Activated CD4-positive, alpha-beta T cell treated with anti-CD3 and anti-CD28 coated beads, Interleukin-2, Interleukin-6, amounts not matched to agents 100 ng/mL and 50 ng/mL, durations not matched to agents 16 hours and 8 hours (primary cell): ENCODE data around the gene MRPL53.
"Not testable (repeated sequence)": the region's sequence is repeated elsewhere in the genome, so short reads cannot be mapped to it uniquely, and the experiment has no call there.

Experiments used
- DNase-seq: peaks from one replicate; pipeline ENCODE4 v3.0.0-alpha.2; 2020

MRPL53 gene

DNA sequence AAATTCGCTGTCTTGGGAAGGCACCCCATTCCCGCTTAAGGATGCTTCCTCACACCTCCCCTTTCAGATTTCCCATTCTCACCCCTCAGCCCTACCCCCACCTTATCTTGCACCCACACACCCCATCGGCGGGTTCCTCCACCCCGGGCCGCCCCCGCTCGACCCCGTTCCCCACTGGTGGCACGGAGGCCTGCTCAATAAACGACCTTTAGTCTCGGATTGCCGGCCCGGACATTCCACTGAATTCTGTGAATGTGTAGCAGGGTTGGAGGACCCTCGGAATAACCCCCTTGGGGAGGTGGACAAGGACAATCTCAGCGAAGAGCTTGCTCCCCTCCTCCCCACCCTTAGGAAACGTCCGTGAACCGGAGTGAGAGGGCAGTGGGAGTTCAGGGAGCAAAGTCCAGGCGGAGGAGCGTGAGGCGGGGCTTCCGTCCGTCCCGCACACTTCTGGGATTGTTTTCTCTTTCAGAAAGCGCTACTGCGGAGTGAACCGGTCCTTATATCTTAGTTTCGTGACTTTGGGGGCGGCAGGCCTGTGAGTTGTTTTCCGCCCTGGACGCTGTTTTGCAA, 29.8 kb upstream of the MRPL53 start:
- DNase-seq = no peak

DNA sequence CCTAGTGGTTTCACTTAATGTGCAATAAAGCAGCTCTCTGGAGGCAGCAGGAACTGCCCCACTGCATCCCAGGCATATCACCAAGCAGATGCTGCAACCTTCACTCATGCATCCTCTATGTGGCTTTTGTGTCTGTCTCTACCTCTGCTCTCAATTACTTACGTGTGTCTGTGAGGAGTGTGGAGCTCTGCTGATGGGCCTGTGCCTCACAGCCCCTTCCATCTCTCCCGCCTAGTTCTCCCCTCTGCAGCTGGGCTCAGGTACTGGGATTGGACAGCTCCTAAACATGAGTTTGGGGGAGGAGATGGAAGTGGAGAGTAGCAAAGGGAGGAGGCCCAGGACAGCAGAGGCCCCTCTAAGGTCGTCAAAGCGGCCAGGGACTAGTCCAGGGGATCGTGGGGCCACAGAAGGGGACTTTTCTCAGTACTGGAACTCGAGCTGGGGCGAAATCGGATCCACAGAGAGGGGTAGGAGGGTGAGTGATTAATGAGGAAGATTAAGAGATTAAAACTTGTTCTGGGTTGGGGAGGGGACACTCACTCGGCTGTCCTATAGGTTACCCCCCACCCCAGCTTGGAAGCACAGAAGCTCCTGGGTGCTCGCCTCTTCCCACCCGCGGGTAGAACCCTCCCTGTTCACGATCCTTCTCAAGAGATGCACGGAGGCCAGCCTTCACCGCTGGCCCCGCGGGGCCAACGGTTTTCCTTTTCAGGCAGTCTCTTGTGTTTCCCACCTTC, 29.0 kb upstream of the MRPL53 start:
- no peak for DNase-seq

DNA sequence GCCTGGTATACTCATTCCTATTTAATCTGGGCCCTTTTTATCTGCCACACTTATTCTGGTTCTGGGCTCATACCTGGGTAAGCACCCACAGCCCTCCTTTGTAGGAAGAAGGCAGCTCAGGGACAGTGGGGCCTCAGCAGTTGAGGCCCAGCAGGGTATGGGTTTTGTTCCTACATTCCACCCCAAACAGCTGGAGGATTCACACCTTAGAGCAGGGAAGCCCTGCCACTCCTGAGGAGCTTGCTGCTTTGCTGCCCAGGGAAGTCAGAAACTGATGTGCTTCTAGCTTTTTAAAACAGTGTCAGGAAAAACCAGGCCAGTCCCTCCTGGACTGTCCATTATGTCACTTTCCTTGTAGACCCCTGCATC, 28.1 kb upstream of the MRPL53 start:
- no peak for DNase-seq

DNA sequence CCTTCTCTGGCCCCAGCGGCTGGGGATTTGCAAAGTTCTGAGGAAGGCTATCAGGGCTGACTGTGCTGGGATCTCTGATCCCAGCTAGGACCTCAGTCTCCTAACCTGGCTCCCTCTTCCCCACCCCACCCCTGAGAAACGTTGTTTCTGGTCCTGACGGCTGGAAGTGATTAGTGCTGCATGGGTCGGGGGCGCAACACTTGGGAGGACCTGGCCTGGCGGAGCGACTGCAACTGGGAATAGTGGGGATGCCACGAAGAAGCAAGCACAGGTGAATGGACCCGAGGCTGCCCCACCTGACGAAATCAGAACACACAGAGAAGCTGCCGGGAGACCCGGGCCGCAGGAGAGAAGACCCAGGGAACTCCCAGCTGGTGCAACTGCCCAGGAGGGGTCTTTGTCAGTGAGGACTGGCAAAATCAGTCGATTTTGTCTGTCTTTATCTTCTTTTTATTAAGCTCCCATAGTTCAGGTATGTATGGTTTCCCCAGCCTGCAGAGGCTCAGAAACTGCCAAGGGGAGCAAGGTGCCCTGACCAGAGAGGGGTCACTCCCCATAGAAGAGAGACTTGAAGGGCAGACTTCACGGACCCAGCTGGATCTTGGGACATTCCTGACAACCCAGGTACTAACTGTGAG, 27.6 kb upstream of the MRPL53 start:
- no peak for DNase-seq

DNA sequence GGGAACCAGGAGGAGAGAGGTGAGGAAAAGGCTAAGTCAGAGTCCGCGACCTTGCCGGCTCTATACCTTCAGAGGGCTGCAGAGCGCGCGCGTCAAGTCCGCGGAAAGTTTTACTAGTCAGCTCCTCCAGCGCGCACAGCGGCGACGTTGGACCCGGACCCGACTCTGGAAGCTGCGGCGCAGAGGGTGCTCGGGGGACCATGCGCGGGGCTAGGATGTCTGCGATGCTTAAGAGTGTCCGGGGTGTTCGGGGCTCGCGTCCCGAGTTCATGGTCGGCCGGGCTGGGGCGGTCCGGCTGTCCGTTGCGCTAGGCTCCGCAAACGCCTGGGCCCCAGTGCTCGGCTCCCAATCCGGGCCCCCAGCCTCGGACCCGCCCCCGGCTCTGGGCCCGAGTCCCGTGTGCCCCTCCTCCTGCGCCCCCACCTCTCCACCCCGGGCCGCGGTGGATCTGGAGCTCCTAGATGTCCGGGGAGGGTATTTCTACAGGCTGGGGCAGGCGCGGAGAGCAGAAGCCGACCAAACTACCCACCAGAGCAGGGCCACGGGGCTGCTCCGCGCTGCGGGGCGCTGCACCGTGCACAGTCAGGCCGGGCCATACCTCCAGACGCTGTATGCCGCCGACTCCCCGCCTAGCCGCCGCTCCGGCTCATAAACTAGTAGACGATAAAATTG, 26.9 kb upstream of the MRPL53 start, which contains the start of gene LBX2:
TSS of gene LBX2 (minus strand) at position 337 of the 673 bp plus-strand sequence. CDS start at position 271, 66 bp downstream.
- DNase-seq = peak; percentile 46

DNA sequence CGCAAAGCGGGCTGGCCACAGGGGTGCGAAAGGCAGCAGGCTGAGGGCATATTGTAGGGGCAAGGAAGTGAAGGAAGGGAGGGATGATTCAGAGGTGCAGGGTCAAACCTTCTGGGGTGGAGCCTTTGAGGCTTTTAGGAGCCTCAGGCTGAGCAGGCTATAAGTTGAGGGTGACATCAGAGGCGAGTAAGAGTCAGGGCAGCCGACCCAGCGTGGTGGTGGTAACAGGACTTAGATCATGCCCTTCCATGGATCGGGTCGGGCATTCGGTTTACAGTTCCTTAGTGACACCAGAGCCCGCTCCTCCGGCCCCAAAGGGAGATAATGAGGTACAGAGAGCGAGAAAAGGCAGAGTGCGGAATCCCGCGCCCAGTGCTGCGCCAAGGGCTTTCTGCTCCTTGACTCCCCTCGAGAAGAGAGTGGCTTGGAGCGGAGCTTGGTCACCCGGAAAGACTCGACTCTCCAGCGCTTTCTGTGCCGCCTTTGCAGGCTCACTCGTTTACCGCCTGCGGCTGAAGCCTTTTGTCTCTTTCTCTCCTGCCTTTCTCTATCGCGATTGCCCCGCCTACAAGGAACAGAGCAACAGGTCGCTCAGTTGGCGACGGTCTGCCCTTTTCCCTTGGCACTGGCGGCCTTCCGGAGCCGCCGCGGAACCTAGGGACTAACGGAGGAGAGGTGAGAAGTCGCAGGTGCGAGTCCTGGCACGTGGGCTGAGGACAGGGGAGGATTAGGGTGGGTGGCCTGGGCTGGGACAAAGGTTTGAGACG, 26.2 kb upstream of the MRPL53 start:
- peak; percentile 67 for DNase-seq

DNA sequence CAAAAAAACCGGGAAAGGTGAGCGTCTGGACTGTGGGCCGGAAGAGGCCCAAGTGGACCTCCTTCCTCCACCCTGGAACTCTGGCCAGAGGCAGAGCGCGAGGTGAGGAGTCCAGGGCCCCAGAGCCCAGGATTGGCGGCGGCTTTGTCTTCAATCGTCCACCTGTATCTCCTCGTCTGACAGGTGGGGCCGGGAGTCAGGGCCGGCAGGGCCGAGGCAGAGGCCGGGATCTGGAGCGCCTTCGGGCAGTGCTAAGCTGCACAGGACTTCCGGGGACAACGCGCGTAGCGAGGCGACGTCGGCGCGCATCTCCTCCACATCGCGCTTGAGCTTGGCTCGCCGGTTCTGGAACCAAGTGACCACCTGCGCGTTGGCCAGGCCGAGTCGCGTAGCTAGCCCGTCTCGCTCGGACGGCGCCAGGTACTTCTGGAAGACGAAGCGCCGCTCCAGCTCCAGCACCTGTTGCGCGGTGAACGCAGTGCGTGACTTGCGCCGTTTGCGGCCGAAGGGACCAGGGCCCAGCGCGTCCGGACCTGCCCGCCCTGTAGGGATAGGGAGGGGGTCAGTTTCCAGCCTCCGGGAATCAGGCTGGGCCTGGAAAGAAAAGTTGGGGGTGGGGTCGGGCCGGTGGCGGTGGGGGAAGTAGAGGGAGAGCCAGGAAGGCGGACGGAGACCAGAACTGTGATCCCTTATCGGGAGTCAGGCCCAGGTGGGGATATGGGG, 25.5 kb upstream of the MRPL53 start:
- no peak for DNase-seq

DNA sequence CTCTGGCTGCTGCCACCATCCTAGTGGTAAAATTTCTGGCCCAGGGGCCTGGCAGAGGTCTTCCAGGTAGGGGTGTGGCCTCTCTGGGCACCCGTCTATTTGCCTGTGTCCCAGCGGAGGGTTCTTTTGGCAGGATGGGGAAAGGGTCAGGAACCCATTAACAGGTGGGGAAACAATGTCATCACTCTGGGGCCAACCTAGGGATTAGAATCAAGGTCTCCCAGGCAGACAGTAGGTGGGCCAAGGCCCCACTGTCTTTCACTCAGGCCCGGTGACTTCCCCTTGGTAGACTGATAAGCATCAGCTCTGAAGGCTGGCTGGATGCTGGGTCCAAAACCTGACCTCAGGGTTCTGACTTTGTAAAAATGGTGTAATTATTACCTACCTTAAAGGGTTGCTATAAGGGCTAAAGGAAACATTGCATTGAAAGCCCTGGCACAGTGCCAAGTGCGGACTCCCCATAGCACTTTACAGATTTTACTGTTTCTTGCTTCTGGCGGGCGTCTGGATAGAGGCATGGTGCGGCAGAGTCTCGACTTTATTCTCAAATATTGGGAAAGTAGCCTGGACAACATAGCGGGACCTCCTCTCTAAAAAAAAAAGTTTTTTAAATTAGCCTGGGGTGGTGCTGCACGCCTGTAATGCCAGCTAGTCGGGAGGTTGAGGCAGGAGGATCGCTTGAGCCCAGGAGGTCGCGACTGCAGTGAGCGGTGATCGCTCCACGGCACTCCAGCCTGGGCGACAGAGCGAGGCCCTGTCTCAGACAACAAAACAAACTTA, 24.7 kb upstream of the MRPL53 start:
- DNase-seq = no peak

DNA sequence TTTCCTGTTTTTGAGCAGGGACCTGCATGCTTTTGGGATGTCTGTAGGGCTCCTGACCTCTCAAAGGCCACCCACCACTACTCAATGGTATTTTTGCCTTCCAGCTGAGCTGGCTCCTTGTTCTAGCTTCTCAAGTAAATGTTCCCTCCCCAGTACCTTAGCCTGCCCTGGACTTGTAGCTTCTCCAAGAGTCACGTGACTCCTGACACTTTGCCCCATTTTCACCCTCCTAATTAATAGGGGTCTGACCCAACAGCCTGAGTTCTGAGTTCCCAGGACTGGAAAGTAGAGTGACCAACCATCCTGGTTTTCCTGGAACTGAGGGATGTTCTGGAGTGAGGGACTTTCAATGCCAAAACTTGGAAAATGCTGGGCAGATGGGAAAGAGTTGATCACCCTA, 23.0 kb upstream of the MRPL53 start:
- no peak for DNase-seq

DNA sequence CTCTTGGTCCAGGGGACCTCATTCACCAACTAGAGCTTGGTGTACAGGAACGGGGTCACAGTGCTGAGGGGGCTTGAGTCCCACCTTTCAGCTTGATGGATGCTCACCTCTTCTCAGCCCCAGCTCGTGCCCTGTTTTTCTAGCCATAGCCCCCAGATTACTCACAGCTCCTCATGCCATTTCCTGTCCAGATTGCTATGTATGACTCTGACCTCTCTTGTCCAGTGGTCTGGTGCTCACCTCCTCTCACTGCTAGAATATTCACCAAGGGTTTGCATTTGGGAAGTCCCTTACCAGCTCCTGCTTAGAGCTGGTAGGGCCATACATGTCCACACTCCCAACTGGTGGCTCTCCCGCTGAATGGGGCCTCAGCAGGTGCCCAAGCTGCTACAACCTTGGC, 21.1 kb upstream of the MRPL53 start:
- no peak for DNase-seq

DNA sequence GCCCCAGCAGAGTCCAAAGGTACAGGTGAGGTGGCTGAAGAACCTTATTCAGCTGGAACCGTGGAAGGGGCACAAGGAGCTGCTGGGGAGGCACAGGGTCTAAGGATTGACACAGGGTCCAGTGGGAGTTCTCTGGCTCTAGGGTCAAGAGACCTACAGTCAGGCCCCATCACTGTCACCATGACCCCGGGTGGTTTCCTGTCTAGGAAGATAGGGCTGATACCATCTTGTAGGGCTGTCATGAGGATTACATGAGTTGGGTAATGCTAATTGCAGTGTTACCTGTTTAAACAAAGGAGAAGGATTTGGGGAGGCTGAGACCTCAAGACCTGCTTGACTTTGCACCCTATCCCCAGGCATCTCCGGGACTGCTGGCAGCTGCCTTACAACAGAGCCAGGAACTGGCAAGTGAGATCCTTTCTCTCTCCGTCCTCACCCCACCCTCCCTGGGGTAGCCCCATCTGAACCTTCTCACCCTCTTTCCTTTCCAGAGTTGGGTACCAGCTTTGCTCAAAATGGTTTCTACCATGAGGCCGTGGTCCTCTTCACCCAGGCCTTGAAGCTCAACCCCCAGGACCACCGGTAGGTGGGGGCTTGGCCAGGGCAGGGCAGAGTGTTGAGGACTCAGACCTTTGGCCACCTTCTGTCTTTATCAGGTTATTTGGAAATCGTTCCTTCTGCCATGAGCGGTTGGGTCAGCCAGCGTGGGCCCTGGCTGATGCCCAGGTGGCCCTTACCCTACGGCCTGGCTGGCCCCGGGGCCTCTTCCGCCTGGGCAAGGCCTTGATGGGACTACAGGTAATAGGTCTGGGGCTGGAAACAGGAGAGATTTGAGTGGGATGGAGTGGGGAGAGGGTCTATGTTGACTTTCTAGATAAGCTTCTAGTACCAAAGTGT, 19.4 kb upstream of the MRPL53 start:
- no peak for DNase-seq

DNA sequence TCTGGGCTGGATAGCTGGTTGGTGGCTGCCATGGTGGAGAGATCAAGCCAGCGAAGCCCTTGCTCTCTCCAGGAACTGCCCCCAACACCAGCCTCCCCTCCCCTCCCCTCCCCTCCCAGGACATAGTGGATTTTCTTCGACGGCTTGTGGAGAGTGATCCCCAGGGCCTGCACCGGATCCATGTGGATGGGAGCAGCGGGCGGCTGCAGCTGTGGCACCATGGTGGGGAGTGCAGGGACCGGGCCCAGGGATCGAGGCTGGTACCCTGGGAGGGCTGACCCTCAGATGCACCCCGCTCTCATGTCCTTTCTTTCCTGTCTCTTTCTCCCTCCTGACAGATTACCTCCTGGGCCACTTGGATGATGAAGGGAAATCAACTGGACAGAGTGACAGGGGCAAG, 17.4 kb upstream of the MRPL53 start:
- DNase-seq = no peak

DNA sequence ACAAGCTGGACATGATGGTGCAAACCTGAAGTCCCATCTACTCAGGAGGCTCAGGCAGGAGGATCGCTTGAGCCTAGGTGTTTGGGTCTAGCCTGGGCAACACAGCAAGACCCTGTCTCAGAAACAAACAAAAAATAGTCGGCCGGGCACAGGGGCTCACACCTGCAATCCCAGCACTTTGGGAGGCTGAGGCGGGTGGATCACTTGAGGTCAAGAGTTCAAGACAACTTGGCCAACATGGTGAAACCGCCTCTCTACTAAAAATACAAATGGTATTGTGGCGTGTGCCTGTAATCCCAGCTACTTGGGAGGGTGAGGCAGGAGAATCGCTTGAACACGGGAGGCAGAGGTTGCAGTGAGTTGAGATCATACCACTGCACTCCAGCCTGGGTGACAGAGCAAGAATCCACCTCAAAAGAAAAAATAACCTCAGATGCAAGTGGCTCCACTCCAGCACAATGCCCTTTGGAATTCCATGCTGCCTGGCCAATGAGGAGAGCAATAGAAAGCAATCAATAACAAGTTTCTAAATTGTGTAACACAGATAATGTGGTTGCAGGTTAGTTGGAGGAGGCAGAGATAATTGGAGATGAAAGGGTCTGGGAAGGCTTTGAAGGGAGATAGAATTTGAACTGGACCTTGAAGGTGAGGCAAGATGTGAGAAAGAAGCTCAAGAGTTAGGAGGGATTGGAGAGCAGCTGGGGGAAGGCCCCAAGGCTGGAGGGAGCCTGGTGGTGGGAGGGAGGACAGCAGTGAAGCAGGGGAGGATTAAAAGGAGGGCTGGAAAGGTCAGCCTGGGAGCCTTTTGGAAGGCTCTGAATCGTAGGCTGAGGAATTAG, 16.4 kb upstream of the MRPL53 start:
- DNase-seq = no peak

DNA sequence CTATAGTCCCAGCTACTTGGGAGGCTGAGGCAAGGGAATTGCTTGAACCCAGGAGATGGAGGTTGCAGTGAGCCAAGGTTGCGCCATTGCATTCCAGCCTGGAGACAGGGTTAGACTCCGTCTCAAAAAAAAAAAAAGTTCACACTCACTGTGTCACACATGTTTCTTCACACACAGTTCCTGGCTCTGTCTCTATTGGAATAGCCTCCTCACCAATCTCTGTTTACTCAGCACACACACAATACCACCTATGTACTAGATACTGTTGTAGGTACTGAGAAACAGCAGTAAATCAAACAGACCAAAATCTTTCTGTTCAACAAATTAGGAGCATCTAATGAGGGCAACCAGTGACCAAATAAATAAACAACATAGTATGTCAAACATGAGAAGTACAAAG, 13.7 kb upstream of the MRPL53 start:
- no peak for DNase-seq

DNA sequence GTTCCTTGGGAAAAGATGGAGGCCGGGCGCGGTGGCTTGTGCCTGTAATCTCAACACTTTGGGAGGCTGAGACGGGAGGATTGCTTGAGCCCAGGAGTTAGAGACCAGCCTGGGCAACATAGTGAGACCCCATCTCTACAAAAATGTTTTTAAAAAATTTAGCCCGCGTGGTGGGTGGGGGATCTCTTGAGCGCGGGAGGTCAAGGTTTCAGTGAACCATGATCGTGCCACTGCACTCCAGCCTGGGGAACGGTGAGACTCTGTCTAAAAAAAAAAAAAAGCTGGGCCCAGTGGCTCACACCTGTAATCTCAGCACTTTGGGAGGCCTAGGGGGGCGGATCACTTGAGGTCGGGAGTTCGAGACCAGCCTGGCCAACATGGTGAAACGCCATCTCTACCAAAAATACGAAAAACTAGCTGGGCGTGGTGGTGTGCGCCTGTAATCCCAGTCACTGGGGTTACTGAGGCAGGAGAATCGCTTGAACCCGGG, 11.2 kb upstream of the MRPL53 start:
- DNase-seq = not testable (repeated sequence)

DNA sequence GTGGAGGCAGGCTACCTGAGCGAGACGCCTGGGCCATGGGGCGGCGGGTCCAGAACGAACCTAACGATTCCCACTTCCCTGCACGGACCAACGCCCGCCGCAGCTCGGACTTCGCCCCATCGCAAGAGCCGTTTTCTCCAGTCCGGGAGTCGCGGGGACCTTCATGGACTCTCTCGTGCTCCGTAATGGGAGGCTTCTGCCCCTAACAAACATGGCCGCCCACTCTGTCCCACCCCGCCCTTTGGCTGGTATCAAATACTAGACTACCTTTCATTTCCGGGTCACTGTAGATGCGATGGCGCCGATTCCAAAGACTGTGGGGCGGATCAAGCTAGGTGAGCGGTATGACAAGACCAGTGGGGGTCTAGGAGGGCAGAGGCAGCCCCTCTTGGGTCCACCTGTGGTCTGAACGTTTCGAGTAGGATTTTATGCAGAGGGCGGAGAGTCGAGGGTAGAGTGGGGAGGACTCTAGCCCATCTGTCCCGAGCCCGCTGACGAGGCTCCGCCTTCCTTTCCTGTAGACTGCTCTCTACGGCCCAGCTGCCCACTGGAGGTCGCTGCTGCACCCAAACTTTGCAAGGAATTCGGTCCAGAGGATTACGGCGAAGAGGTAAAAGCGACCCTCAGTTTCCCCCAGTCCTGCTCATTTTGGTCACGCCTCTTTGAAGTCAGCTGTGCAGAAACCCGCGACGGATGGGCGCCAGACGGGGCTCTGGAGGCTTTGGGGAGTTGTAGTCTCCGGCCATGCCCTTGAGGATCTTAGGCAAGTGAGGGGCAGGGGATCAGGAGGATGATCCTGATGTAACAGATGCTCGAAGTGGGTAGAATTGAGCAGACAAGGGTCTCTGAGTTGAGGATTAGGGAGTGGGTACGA, 10.6 kb upstream of the MRPL53 start, which contains the start of the genes CCDC142 and TTC31:
TSS of gene CCDC142 (minus strand) at position 198 of the 874 bp plus-strand sequence. CDS start at position 37, 161 bp downstream.
TSS of gene TTC31 (plus strand) at position 281 of the 874 bp plus-strand sequence. CDS start at position 296, 15 bp downstream.
- peak; percentile 96 for DNase-seq

DNA sequence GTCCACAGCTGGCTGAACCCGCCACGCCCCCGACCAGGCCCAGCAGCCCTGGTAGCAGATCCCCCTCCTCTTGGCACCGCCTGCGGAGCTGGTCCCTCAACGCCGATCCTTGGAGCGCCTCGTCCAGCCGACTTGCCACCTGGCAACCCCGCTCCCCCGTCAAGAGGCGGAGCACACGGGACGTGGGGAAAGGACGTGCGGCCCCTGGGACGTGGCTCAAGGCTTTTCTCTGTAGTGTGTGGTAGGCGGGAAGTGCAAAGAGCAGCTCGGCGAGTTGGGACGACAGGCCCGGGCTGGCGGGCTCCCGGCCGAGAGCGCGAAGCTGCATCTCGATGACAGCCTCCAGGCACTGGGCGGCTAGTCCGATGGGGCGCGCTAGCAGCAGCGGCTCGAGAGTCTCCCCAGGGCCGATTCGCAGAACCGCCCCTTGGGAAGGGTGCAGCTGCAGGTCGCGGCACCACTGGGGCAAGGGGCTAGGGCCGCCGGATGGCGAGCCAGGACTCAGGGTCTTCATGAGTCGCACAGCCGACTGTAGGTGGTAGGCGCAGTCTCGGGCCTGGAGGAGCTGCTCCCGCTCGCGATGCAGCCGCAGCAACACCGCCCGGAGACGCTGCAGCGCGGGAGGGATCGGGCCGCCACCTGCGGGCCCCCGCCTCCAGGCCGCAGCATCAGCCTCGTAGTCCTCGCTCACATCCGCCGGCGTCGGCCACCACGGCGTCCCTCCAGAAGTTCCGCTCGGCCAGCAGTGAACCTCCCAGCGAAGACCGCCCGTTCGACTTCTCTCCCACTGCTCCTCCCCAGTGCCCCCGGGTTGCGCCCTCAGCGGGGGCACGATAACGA, 9.7 kb upstream of the MRPL53 start:
- peak; percentile 69 for DNase-seq
